K562 (cell line): ENCODE results near the gene BMP6. TPM values are rescaled to one million over a fixed set of nuclear protein-coding genes. Genes with fewer than 3 reads are reported as not detected.

Experiments
- ATAC-seq: fragments of 200-7000 bp; cut with Tn5 transposase; 3 replicates; pipeline ENCODE4 v1.9.1; 2020; ENCODE audit warnings: moderate library complexity
- BruUV-seq: library from RNA; stranded (reverse); fragments of 400-500 nt; replicated peaks from 2 replicates; lab custom pipeline; 2021; lab: Mats Ljungman, UMichigan
- CTCF ChIA-PET: fragments of 300-600 bp; formaldehyde crosslinking; extraction: SDS; loops from one replicate; lab custom pipeline; 2021; ENCODE audit warnings: low intra/inter-chr PET ratio; lab: Yijun Ruan, JAX
- POLR2A ChIA-PET: fragments of 300-600, 350-650 bp; sonication (Branson Sonifier 250); formaldehyde crosslinking; extraction: SDS; loops from one replicate; lab custom pipeline; 2021; ENCODE audit warnings: antibody characterized with exemption, inconsistent platforms; lab: Yijun Ruan, JAX
- DNase-seq, 4 experiments: peaks; one replicate each; pipeline versions ENCODE4 v3.0.0 to v3.0.0-alpha.2; 2011 to 2018; ENCODE audit warnings: low spot score in 3 of 4, mixed read lengths in 3 of 4; ENCODE audit errors: extremely low read depth in 1 of 4
- FAIRE-seq: peaks from 2 replicates; lab custom pipeline; 2011; peaks lifted over from hg19 to GRCh38; lab: Jason Lieb, UNC
- H2AFZ ChIP-seq: 2 replicates; pipeline ENCODE4 v1.6.0; 2011; ENCODE audit warnings: low read depth, low read length, control low read depth, inconsistent platforms
- H3K27ac ChIP-seq: fragments of 200-600 bp; 3 replicates; pipeline ENCODE4 v1.8.0; 2011; ENCODE audit warnings: low read depth, mild to moderate bottlenecking, control low read depth, inconsistent platforms, low read length, moderate library complexity, mixed read lengths; ENCODE audit errors: extremely low read depth
- H3K27me3 ChIP-seq, 2 experiments: fragments of 300-600 bp in 1 of 2; 2 replicates in 1 of 2; 3 replicates in 1 of 2; pipeline versions ENCODE4 v1.6.0 to v1.8.0; 2011; ENCODE audit warnings: inconsistent platforms in 2 of 2, low read length in 2 of 2, mild to moderate bottlenecking in 1 of 2, mixed read lengths in 1 of 2, moderate library complexity in 1 of 2; ENCODE audit not compliant: control insufficient read depth in 2 of 2, insufficient read depth in 2 of 2
- H3K36me3 ChIP-seq: fragments of 300-600 bp; 3 replicates; pipeline ENCODE4 v1.8.0; 2011; ENCODE audit warnings: mild to moderate bottlenecking, low read length, inconsistent platforms; ENCODE audit not compliant: control insufficient read depth, insufficient read depth
- H3K4me1 ChIP-seq, 2 experiments: fragments of 200-600 bp in 1 of 2; replicated peaks in 1 of 2; 2 replicates in 1 of 2; 3 replicates in 1 of 2; pipeline versions ENCODE4 v1.5.1 to v1.8.0; 2011; ENCODE audit warnings: inconsistent platforms in 2 of 2, low read length in 2 of 2, mild to moderate bottlenecking in 1 of 2, mixed read lengths in 1 of 2, moderate library complexity in 1 of 2; ENCODE audit not compliant: control insufficient read depth in 2 of 2, insufficient read depth in 2 of 2
- H3K4me2 ChIP-seq: 2 replicates; pipeline ENCODE4 v1.6.1; 2011; ENCODE audit warnings: low read length, control low read depth, inconsistent platforms, mixed read lengths; ENCODE audit not compliant: insufficient read depth
- H3K4me3 ChIP-seq: fragments of 200-600 bp; sonication (generic), shearing (Covaris generic); 2 replicates; pipeline ENCODE4 v1.5.1; 2016; ENCODE audit warnings: control low read depth, inconsistent platforms
- H3K79me2 ChIP-seq: fragments of 200-600 bp; 3 replicates; pipeline ENCODE4 v1.8.0; 2011; ENCODE audit warnings: low read length, inconsistent platforms; ENCODE audit not compliant: control insufficient read depth, insufficient read depth
- H3K9ac ChIP-seq, 2 experiments: 2 replicates each; pipeline versions ENCODE4 v1.6.0 to v1.6.1; 2011; ENCODE audit warnings: low read depth in 2 of 2, low read length in 2 of 2, control low read depth in 1 of 2, inconsistent platforms in 1 of 2, mild to moderate bottlenecking in 1 of 2, mixed read lengths in 1 of 2; ENCODE audit not compliant: insufficient read depth in 1 of 2
- H3K9me1 ChIP-seq: one replicate; pipeline ENCODE4 v1.6.0; 2011; ENCODE audit warnings: inconsistent platforms, mild to moderate bottlenecking, low read length, moderate library complexity; ENCODE audit not compliant: control insufficient read depth, insufficient read depth
- H3K9me3 ChIP-seq: replicated peaks from 2 replicates; pipeline ENCODE4 v1.5.1; 2011; ENCODE audit warnings: low read depth, low read length, inconsistent platforms; ENCODE audit not compliant: control insufficient read depth, insufficient read depth
- H4K20me1 ChIP-seq: replicated peaks from 2 replicates; pipeline ENCODE4 v1.6.1; 2011; ENCODE audit warnings: low read length, inconsistent platforms, mixed read lengths; ENCODE audit not compliant: control insufficient read depth, insufficient read depth
- GATAD2B ChIP-seq: fragments of 450-650 bp; IDR thresholded peaks from 2 replicates; pipeline ENCODE4 v1.6.1; 2017; ENCODE audit warnings: mild to moderate bottlenecking, borderline replicate concordance
- ILK ChIP-seq: fragments of 450-650 bp; IDR thresholded peaks from 2 replicates; pipeline ENCODE4 v1.6.1; 2016; ENCODE audit warnings: missing genetic modification characterization, low read depth, mild to moderate bottlenecking, missing compliant biosample characterization, moderate library complexity, borderline replicate concordance
- KAT2B ChIP-seq: IDR thresholded peaks from one replicate; pipeline ENCODE4 v1.6.1; 2012; ENCODE audit warnings: low read depth, mild to moderate bottlenecking, control low read depth, inconsistent platforms, low read length, moderate library complexity
- RCOR1 ChIP-seq, 2 experiments: IDR thresholded peaks; 2 replicates each; pipeline ENCODE4 v1.6.1; 2012; ENCODE audit warnings: low read depth in 2 of 2, low read length in 2 of 2, borderline replicate concordance in 1 of 2, improper control_type of control experiment in 1 of 2
- RFX7 ChIP-seq: fragments of 250-450 bp; sonication (Bioruptor Pico); IDR thresholded peaks from 2 replicates; pipeline ENCODE4 v1.5.1; 2021; ENCODE audit warnings: mild to moderate bottlenecking
- RNF2 ChIP-seq: sonication (generic); IDR thresholded peaks from 2 replicates; pipeline ENCODE4 v1.6.1; 2016
- TAF7 ChIP-seq: fragments of 450-650 bp; IDR thresholded peaks from 2 replicates; pipeline ENCODE4 v1.6.1; 2016; ENCODE audit warnings: missing genetic modification characterization, missing compliant biosample characterization
- ZBTB33 ChIP-seq: sonication (generic); formaldehyde crosslinking; IDR thresholded peaks from 2 replicates; pipeline ENCODE4 v1.8.1; 2023; ENCODE audit warnings: mild to moderate bottlenecking, missing genetic modification reagents
- ZNF282 ChIP-seq: sonication (generic); formaldehyde crosslinking; IDR thresholded peaks from 2 replicates; pipeline ENCODE4 v1.8.1; 2023; ENCODE audit warnings: missing genetic modification reagents
- whole genome bisulfite sequencing: fragments of 100-300 bp; shearing (Covaris generic); methylation state at CpG from one replicate; pipeline ENCODE4 v1.1.6; 2016; ENCODE audit warnings: low coverage, mixed read lengths; ENCODE audit not compliant: insufficient coverage; ENCODE audit errors: missing lambda C conversion rate; 5-methylcytosine and 5-hydroxymethylcytosine counted together
- in situ Hi-C: fragments of 300-500 bp; cut with MboI; formaldehyde crosslinking; loops from 4 replicates; pipeline ENCODE4 v1.15.0; 2018; ENCODE audit warnings: inconsistent platforms, mixed read lengths
- intact Hi-C: fragments of 100-400 bp; cut with micrococcal nuclease; formaldehyde crosslinking; loops from 2 replicates; pipeline ENCODE4 v1.14.2; 2022
- polyA plus RNA-seq, 8 experiments: library from polyadenylated mRNA; depleted of rRNA in 4 of 8; stranded (reverse) in 5 of 8; unstranded in 3 of 8; fragments of >200 nt; fragmentation: Nextera tagmentation in 2 of 8; fragmentation: Illumina TruSeq in 1 of 8; extraction: Ambion mirVana in 2 of 8; extraction: Trizol in 1 of 8; gene quantifications; 2 replicates each; pipeline versions ENCODE4 v1.2.1 to v1.2.3, GENCODE V29; 2011 to 2014; ENCODE audit warnings: inconsistent platforms in 1 of 8, missing spikeins in 1 of 8
- total RNA-seq, 7 experiments: library from RNA; depleted of rRNA in 6 of 7; stranded (reverse); fragments of >200 nt in 6 of 7; fragmentation: Illumina TruSeq in 2 of 7; extraction: Trizol in 2 of 7; gene quantifications; 2 replicates each; pipeline versions ENCODE4 v1.2.1 to v1.2.3, GENCODE V29; 2011 to 2021; ENCODE audit warnings: low replicate concordance in 1 of 7
- TF ChIP-seq, protein P1 (sequence below): fragments of 450-650 bp; IDR thresholded peaks from 2 replicates; pipeline ENCODE4 v1.6.1; 2016; ENCODE audit warnings: low read depth
- TF ChIP-seq, protein P2 (sequence below): fragments of 450-650 bp; formaldehyde crosslinking; IDR thresholded peaks from 2 replicates; pipeline ENCODE4 v1.4.0; 2020; ENCODE audit warnings: mild to moderate bottlenecking, moderate library complexity

The BMP6 gene
- total and polyA plus RNA-seq, 9 of the 15 experiments (the other 6 are each of a cell fraction or from before 2014, with no cell fraction given): 0.01 to 0.13 (median 0.06) TPM; not detected in 3

DNA sequence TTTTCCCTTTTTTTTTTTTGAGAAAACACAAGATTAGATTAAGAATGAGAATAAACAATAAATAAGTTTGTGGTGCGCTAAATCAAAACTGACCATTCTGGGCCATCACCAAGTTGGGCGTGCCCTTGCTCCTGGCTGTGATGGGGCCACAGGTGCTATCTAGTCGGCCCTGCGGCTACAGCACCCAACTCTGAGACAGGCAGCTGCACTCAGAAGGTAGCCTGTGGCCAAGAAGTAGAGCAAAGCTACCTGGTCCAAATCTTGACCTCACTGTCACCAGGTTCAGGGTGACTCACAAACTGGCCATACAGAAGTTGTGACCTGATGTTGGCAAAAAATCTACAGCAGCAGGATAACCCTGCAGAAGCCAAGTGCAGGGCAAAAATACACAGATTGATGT lies 181.3 kb downstream of the BMP6 start:
- CTCF ChIA-PET: no interaction called here
- no peak for ATAC-seq
- Histone ChIP-seq H3K36me3 (peaks cover 58% of the 10 kb centered on the region), H3K9ac (peak overlapping the region in 1 of 2 experiments; percentile 11; a peak in 1 of 4 replicates), H3K79me2 (peaks cover 53% of the 10 kb centered on the region), H3K9me1 (peaks cover 8% of the 10 kb centered on the region), H3K27ac (no peak overlapping the region), H3K27me3 (no peaks in the 10 kb centered on the region), H3K4me1 (peaks cover 23 to 24% of the 10 kb centered on the region in 2 experiments), H2AFZ (no peak overlapping the region), H3K4me2 (no peak overlapping the region), H3K9me3 (no peaks in the 10 kb centered on the region), H3K4me3 (no peak overlapping the region), H4K20me1 (peaks cover 54% of the 10 kb centered on the region)
- WGBS: 34% methylated on average over 4 of the region's 4 CpGs
- intact Hi-C loops (no loop called here), in situ Hi-C loops (no loop called here)
- peak in 1 of 4 experiments; percentile 34 for DNase-seq
- POLR2A ChIA-PET: no interaction called here
- BruUV-seq: no TSS peak
- no peak for FAIRE-seq
- no peak for TF ChIP-seq KAT2B
- TF ChIP-seq ZBTB33: 0 out of 2 replicates have a peak, but pooled peaks have one; percentile 41
- no peak for TF ChIP-seq GATAD2B
- no peak for TF ChIP-seq ZNF282 (CRISPR knock-in tag)
- peak in 1 of 2 experiments; percentile 70; a peak in 2 of 4 replicates for TF ChIP-seq RCOR1 (IDR thresholded peaks at IDR 0.05; ENCODE audit: borderline replicate concordance in 1 of 2, low read depth in 2 of 2, low read length in 2 of 2)
- TF ChIP-seq, protein P1, sequence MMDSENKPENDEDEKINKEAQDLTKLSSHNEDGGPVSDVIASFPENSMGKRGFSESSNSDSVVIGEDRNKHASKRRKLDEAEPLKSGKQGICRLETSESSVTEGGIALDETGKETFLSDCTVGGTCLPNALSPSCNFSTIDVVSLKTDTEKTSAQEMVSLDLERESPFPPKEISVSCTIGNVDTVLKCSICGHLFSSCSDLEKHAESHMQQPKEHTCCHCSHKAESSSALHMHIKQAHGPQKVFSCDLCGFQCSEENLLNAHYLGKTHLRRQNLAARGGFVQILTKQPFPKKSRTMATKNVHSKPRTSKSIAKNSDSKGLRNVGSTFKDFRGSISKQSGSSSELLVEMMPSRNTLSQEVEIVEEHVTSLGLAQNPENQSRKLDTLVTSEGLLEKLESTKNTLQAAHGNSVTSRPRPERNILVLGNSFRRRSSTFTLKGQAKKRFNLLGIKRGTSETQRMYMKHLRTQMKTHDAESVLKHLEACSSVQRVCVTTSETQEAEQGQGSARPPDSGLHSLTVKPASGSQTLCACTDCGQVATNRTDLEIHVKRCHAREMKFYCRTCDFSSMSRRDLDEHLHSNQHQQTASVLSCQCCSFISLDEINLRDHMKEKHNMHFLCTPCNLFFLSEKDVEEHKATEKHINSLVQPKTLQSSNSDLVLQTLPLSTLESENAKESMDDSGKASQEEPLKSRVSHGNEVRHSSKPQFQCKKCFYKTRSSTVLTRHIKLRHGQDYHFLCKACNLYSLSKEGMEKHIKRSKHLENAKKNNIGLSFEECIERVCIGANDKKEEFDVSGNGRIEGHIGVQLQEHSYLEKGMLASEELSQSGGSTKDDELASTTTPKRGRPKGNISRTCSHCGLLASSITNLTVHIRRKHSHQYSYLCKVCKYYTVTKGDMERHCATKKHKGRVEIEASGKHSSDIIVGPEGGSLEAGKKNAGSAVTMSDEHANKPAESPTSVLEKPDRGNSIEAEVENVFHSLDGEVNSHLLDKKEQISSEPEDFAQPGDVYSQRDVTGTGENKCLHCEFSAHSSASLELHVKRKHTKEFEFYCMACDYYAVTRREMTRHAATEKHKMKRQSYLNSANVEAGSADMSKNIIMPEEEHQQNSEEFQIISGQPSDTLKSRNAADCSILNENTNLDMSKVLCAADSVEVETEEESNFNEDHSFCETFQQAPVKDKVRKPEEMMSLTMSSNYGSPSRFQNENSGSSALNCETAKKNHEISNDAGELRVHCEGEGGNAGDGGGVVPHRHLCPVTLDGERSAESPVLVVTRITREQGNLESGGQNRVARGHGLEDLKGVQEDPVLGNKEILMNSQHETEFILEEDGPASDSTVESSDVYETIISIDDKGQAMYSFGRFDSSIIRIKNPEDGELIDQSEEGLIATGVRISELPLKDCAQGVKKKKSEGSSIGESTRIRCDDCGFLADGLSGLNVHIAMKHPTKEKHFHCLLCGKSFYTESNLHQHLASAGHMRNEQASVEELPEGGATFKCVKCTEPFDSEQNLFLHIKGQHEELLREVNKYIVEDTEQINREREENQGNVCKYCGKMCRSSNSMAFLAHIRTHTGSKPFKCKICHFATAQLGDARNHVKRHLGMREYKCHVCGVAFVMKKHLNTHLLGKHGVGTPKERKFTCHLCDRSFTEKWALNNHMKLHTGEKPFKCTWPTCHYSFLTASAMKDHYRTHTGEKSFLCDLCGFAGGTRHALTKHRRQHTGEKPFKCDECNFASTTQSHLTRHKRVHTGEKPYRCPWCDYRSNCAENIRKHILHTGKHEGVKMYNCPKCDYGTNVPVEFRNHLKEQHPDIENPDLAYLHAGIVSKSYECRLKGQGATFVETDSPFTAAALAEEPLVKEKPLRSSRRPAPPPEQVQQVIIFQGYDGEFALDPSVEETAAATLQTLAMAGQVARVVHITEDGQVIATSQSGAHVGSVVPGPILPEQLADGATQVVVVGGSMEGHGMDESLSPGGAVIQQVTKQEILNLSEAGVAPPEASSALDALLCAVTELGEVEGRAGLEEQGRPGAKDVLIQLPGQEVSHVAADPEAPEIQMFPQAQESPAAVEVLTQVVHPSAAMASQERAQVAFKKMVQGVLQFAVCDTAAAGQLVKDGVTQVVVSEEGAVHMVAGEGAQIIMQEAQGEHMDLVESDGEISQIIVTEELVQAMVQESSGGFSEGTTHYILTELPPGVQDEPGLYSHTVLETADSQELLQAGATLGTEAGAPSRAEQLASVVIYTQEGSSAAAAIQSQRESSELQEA: no peak
- TF ChIP-seq RNF2: no peak
- no peak for TF ChIP-seq ILK (tag)
- TF ChIP-seq, protein P2, sequence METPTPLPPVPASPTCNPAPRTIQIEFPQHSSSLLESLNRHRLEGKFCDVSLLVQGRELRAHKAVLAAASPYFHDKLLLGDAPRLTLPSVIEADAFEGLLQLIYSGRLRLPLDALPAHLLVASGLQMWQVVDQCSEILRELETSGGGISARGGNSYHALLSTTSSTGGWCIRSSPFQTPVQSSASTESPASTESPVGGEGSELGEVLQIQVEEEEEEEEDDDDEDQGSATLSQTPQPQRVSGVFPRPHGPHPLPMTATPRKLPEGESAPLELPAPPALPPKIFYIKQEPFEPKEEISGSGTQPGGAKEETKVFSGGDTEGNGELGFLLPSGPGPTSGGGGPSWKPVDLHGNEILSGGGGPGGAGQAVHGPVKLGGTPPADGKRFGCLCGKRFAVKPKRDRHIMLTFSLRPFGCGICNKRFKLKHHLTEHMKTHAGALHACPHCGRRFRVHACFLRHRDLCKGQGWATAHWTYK (CRISPR knock-in tag): no peak
- TF ChIP-seq RFX7 (CRISPR knock-in tag): no peak
- no peak for TF ChIP-seq TAF7 (tag)
